ENCODE results near the gene ANGPT4. TPM values are rescaled to one million over a fixed set of nuclear protein-coding genes. Genes with fewer than 3 reads are reported as not detected.

The ANGPT4 gene
- total and polyA plus RNA-seq, 2 of the 13 experiments (the other 11 are each of a cell fraction or from before 2014, with no cell fraction given), result not detected

- CTCF ChIA-PET (ENCODE audit: low intra/inter-chr PET ratio, low total read pairs), result interaction anchor here (10.9 kb wide), 1 partner anchor 134 kb away, joined by 185 read pairs; no protein-coding TSS in a partner anchor
- in situ Hi-C loops (cut with HindIII; ENCODE audit: extremely low pct_ligation_motif_present, low pct_unique_long_range_greater_than_20kb), result no loop called here
Measured at GRCh38 chr20:821731-822065, 94.4 kb downstream of the ANGPT4 start.

GRCh38 chr20:821046-821730 is 94.9 kb downstream of the ANGPT4 start:
- Histone ChIP-seq H3K27me3 (ENCODE audit: control insufficient read depth in 1 of 2, insufficient read depth in 2 of 2, low read length in 2 of 2) (no peaks in the 10 kb centered on the region; a peak in 1 of 5 replicates), H3K9ac (ENCODE audit: insufficient read depth, low read depth, low read length) (no peak overlapping the region), H3K79me2 (ENCODE audit: insufficient read depth, low read length) (no peaks in the 10 kb centered on the region), H3K9me3 (ENCODE audit: low read length) (no peaks in the 10 kb centered on the region), H3K27ac (ENCODE audit: extremely low read length, insufficient read depth, low read length) (no peak overlapping the region), H3K36me3 (replicated peaks in 1 of 2; ENCODE audit: control insufficient read depth in 1 of 2, insufficient read depth in 2 of 2, low read length in 2 of 2) (no peaks in the 10 kb centered on the region), H3K4me1 (ENCODE audit: insufficient read depth, low read length) (0 out of 2 replicates have a peak, but pooled peaks cover 6% of the 10 kb centered on the region), H3K4me2 (ENCODE audit: low read depth, low read length) (no peak overlapping the region), H2AFZ (ENCODE audit: low read length) (no peak overlapping the region), H4K20me1 (ENCODE audit: insufficient read depth, low read length) (peaks cover 2% of the 10 kb centered on the region; the same call in 1 of the 2 replicates), H3K4me3 (replicated peaks in 1 of 3; ENCODE audit: insufficient read depth in 1 of 3, low read depth in 2 of 3, low read length in 3 of 3) (no peak overlapping the region)
- 10% methylated on average over 6 of the region's 6 CpGs for WGBS (ENCODE audit: low lambda C conversion rate)
- in situ Hi-C loops (cut with HindIII; ENCODE audit: extremely low pct_ligation_motif_present, low pct_unique_long_range_greater_than_20kb), result no loop called here
- BruUV-seq (replicated peaks), result no TSS peak
- DNase-seq (ENCODE audit: low spot score), result no peak
- ChIA-PET POLR2A (no interaction called here), CTCF (ENCODE audit: low intra/inter-chr PET ratio, low total read pairs) (interaction anchor here (10.9 kb wide), 1 partner anchor 135 kb away, joined by 185 read pairs; no protein-coding TSS in a partner anchor)
- intact Hi-C loops (cut with micrococcal nuclease; ENCODE audit: unreplicated experiment), result no loop called here
- ATAC-seq, result no peak
- no peak for TF ChIP-seq RNF2 (conservative IDR thresholded peaks at IDR 0.05; ENCODE audit: low read depth)
- no peak for TF ChIP-seq ZNF34 (CRISPR knock-in tag; IDR thresholded peaks at IDR 0.05; ENCODE audit: borderline replicate concordance)
- TF ChIP-seq RBFOX2 (IDR thresholded peaks at IDR 0.05; ENCODE audit: low read depth, low read length), result no peak
- no peak for FAIRE-seq

More at GRCh38 chr20:821731-822065, 94.4 kb downstream of the ANGPT4 start:
- intact Hi-C loops (cut with micrococcal nuclease; ENCODE audit: unreplicated experiment), result no loop called here
- peaks cover 0 to 3% of the 10 kb centered on the region in 2 experiments; a peak in 1 of 5 replicates for H3K27me3 ChIP-seq (ENCODE audit: control insufficient read depth in 1 of 2, insufficient read depth in 2 of 2, low read length in 2 of 2)
- ATAC-seq (no peak), DNase-seq (ENCODE audit: low spot score) (no peak), FAIRE-seq (no peak)
- H4K20me1 ChIP-seq (ENCODE audit: insufficient read depth, low read length), result no peaks in the 10 kb centered on the region
- TF ChIP-seq JUND (CRISPR knock-in tag; IDR thresholded peaks at IDR 0.05), result no peak
- no peak for TF ChIP-seq ZNF678 (CRISPR knock-in tag; IDR thresholded peaks at IDR 0.05)
- no peak for TF ChIP-seq SNRNP70 (IDR thresholded peaks at IDR 0.05; ENCODE audit: low read depth, low read length)
- POLR2A ChIA-PET, result no interaction called here
- no peak overlapping the region for H2AFZ ChIP-seq (ENCODE audit: low read length)
- H3K79me2 ChIP-seq (ENCODE audit: insufficient read depth, low read length), result no peaks in the 10 kb centered on the region
- no peaks in the 10 kb centered on the region for H3K9me3 ChIP-seq (ENCODE audit: low read length)
- no peaks in the 10 kb centered on the region for H3K36me3 ChIP-seq (replicated peaks in 1 of 2; ENCODE audit: control insufficient read depth in 1 of 2, insufficient read depth in 2 of 2, low read length in 2 of 2)
- H3K4me3 ChIP-seq (replicated peaks in 1 of 3; ENCODE audit: insufficient read depth in 1 of 3, low read depth in 2 of 3, low read length in 3 of 3), result no peak overlapping the region
- 38% methylated on average over 3 of the region's 3 CpGs for WGBS (ENCODE audit: low lambda C conversion rate)
- no TSS peak for BruUV-seq (replicated peaks)
- H3K4me2 ChIP-seq (ENCODE audit: low read depth, low read length), result no peak overlapping the region
- no peak overlapping the region for H3K27ac ChIP-seq (ENCODE audit: extremely low read length, insufficient read depth, low read length)
- 0 out of 2 replicates have a peak, but pooled peaks cover 7% of the 10 kb centered on the region for H3K4me1 ChIP-seq (ENCODE audit: insufficient read depth, low read length)
- no peak overlapping the region for H3K9ac ChIP-seq (ENCODE audit: insufficient read depth, low read depth, low read length)
